Astrocyte (in vitro differentiated cells and primary cell): ENCODE results near the gene KLHL30. TPM values are rescaled to one million over a fixed set of nuclear protein-coding genes. Genes with fewer than 3 reads are reported as not detected.

Experiments
- DNase-seq: peaks from one replicate; pipeline ENCODE4 v3.0.0-alpha.2; 2010; ENCODE audit warnings: low read depth
- FAIRE-seq: peaks from 2 replicates; lab custom pipeline; 2011; peaks lifted over from hg19 to GRCh38; lab: Jason Lieb, UNC
- H2AFZ ChIP-seq: 2 replicates; pipeline ENCODE4 v1.6.0; 2012; ENCODE audit warnings: low read depth, low read length, inconsistent platforms
- H3K27ac ChIP-seq: 2 replicates; pipeline ENCODE4 v1.5.1; 2011; ENCODE audit warnings: low read depth, low read length, inconsistent platforms
- H3K27me3 ChIP-seq: 2 replicates; pipeline ENCODE4 v1.6.0; 2011; ENCODE audit warnings: low read length, inconsistent platforms; ENCODE audit not compliant: insufficient read depth
- H3K36me3 ChIP-seq: 2 replicates; pipeline ENCODE4 v1.5.1; 2011; ENCODE audit warnings: low read length, inconsistent platforms; ENCODE audit not compliant: insufficient read depth
- H3K4me1 ChIP-seq: 2 replicates; pipeline ENCODE4 v1.5.1; 2011; ENCODE audit warnings: low read length, inconsistent platforms; ENCODE audit not compliant: insufficient read depth
- H3K4me2 ChIP-seq: 2 replicates; pipeline ENCODE4 v1.6.0; 2012; ENCODE audit warnings: low read length, inconsistent platforms
- H3K4me3 ChIP-seq: 2 replicates; pipeline ENCODE4 v1.5.1; 2011; ENCODE audit warnings: low read depth, mild to moderate bottlenecking, low read length, inconsistent platforms; ENCODE audit not compliant: insufficient read depth
- H3K79me2 ChIP-seq: 2 replicates; pipeline ENCODE4 v1.6.0; 2012; ENCODE audit warnings: mild to moderate bottlenecking, low read length, inconsistent platforms; ENCODE audit not compliant: insufficient read depth
- H3K9ac ChIP-seq: 2 replicates; pipeline ENCODE4 v1.6.0; 2012; ENCODE audit warnings: mild to moderate bottlenecking, low read length, inconsistent platforms
- H3K9me3 ChIP-seq: 2 replicates; pipeline ENCODE4 v1.5.1; 2012; ENCODE audit warnings: low read depth, mild to moderate bottlenecking, low read length, inconsistent platforms; ENCODE audit not compliant: insufficient read depth
- H4K20me1 ChIP-seq: 2 replicates; pipeline ENCODE4 v1.6.0; 2012; ENCODE audit warnings: low read length, inconsistent platforms; ENCODE audit not compliant: insufficient read depth
- H3K27ac Mint-ChIP-seq: one replicate; pipeline ENCODE4 v1.8.0; 2021; ENCODE audit warnings: mild to moderate bottlenecking, mixed read lengths; ENCODE audit not compliant: unreplicated experiment
- H3K27me3 Mint-ChIP-seq: one replicate; pipeline ENCODE4 v1.8.0; 2021; ENCODE audit warnings: low read depth, mixed read lengths; ENCODE audit not compliant: unreplicated experiment
- H3K36me3 Mint-ChIP-seq: one replicate; pipeline ENCODE4 v1.8.0; 2021; ENCODE audit warnings: low read depth, mixed read lengths; ENCODE audit not compliant: unreplicated experiment
- H3K4me1 Mint-ChIP-seq: one replicate; pipeline ENCODE4 v1.8.0; 2021; ENCODE audit warnings: low read depth, mixed read lengths; ENCODE audit not compliant: unreplicated experiment
- H3K4me3 Mint-ChIP-seq: one replicate; pipeline ENCODE4 v1.8.0; 2021; ENCODE audit warnings: mild to moderate bottlenecking, moderate library complexity, mixed read lengths; ENCODE audit not compliant: unreplicated experiment
- H3K9me3 Mint-ChIP-seq: one replicate; pipeline ENCODE4 v1.8.0; 2021; ENCODE audit warnings: mild to moderate bottlenecking, mixed read lengths; ENCODE audit not compliant: unreplicated experiment
- CTCF ChIP-seq: IDR thresholded peaks from 2 replicates; pipeline ENCODE4 v1.5.1; 2011; ENCODE audit warnings: low read depth, mild to moderate bottlenecking, inconsistent platforms, low read length, moderate library complexity; ENCODE audit not compliant: insufficient read depth
- EZH2 ChIP-seq: IDR thresholded peaks from 2 replicates; pipeline ENCODE4 v1.6.1; 2012; ENCODE audit warnings: mild to moderate bottlenecking, low read length, inconsistent platforms; ENCODE audit not compliant: insufficient read depth
- total RNA-seq: library from RNA; stranded (reverse); gene quantifications from 2 replicates; pipeline ENCODE4 v1.2.1, GENCODE V29; 2021

KLHL30 gene
- total RNA-seq, 1 donor from 2014 or later = 0.59 TPM

- Histone ChIP-seq H3K9me3 (no peaks in the 10 kb centered on the region), H3K4me3 (no peak overlapping the region), H3K27me3 (no peaks in the 10 kb centered on the region), H4K20me1 (no peaks in the 10 kb centered on the region), H3K9ac (no peak overlapping the region), H3K27ac (no peak overlapping the region), H3K4me1 (peaks cover 4% of the 10 kb centered on the region), H3K36me3 (no peaks in the 10 kb centered on the region), H3K4me2 (no peak overlapping the region), H2AFZ (no peak overlapping the region), H3K79me2 (no peaks in the 10 kb centered on the region)
- peaks cover 3% of the 10 kb centered on the region for H3K9me3 Mint-ChIP-seq
- H3K36me3 Mint-ChIP-seq = peaks cover 2% of the 10 kb centered on the region
- H3K27me3 Mint-ChIP-seq = peaks cover 1% of the 10 kb centered on the region
- no peak overlapping the region for H3K4me3 Mint-ChIP-seq
- peaks cover 1% of the 10 kb centered on the region for H3K4me1 Mint-ChIP-seq
- no peak for FAIRE-seq
- H3K27ac Mint-ChIP-seq = no peak overlapping the region
- no peak for DNase-seq
- TF ChIP-seq EZH2 (no peak), CTCF (no peak)
Observed at GRCh38 chr2:238151628-238152235, 13.3 kb downstream of the KLHL30 start.

GRCh38 chr2:238152771-238153688 lies 14.6 kb downstream of the KLHL30 start:
- H3K36me3 ChIP-seq = no peaks in the 10 kb centered on the region
- H3K9me3 ChIP-seq = no peaks in the 10 kb centered on the region
- peaks cover 3% of the 10 kb centered on the region for H3K9me3 Mint-ChIP-seq

More at GRCh38 chr2:238152771-238153688, 14.6 kb downstream of the KLHL30 start:
- no peaks in the 10 kb centered on the region for H3K27me3 ChIP-seq
- no peak overlapping the region for H3K9ac ChIP-seq
- Mint-ChIP-seq H3K4me1 (peaks cover 1% of the 10 kb centered on the region), H3K36me3 (peaks cover 2% of the 10 kb centered on the region), H3K27ac (no peak overlapping the region), H3K27me3 (peaks cover 1% of the 10 kb centered on the region), H3K4me3 (no peak overlapping the region)
- H3K4me1 ChIP-seq = peaks cover 4% of the 10 kb centered on the region
- H2AFZ ChIP-seq = no peak overlapping the region
- no peak overlapping the region for H3K27ac ChIP-seq
- no peaks in the 10 kb centered on the region for H3K79me2 ChIP-seq
- FAIRE-seq = no peak
- DNase-seq = no peak
- no peak overlapping the region for H3K4me3 ChIP-seq
- no peaks in the 10 kb centered on the region for H4K20me1 ChIP-seq
- TF ChIP-seq EZH2 (no peak), CTCF (no peak)
- H3K4me2 ChIP-seq = no peak overlapping the region
